ENCODE data around the gene GP9.

DNA sequence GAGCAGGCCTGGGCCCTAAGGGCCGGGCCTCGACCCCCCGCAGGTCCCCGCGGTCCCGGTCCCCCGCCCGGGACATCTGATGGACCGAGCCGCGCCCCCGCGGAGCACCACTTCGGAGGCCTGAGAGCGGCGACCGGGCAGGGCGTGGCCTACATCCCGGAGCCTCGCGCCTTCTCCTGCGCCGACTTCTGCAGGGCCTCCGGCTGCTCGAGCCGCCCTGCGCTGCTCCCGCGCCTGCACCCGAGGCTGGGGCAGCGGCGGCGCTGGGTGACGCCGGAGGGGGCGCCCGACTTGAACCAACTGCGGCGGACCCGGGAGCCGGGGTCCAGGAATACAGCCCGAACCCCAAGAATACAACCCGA lies 14.9 kb upstream of the GP9 start:
- TF ChIP-seq EZH2phosphoT487 (IDR thresholded peaks at IDR 0.05; ENCODE audit: borderline replicate concordance, low read depth, low read length), result no peak
- TF ChIP-seq, protein P1, sequence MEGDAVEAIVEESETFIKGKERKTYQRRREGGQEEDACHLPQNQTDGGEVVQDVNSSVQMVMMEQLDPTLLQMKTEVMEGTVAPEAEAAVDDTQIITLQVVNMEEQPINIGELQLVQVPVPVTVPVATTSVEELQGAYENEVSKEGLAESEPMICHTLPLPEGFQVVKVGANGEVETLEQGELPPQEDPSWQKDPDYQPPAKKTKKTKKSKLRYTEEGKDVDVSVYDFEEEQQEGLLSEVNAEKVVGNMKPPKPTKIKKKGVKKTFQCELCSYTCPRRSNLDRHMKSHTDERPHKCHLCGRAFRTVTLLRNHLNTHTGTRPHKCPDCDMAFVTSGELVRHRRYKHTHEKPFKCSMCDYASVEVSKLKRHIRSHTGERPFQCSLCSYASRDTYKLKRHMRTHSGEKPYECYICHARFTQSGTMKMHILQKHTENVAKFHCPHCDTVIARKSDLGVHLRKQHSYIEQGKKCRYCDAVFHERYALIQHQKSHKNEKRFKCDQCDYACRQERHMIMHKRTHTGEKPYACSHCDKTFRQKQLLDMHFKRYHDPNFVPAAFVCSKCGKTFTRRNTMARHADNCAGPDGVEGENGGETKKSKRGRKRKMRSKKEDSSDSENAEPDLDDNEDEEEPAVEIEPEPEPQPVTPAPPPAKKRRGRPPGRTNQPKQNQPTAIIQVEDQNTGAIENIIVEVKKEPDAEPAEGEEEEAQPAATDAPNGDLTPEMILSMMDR (conservative IDR thresholded peaks at IDR 0.05; ENCODE audit: low read length), result no peak
